Upper lobe of left lung (tissue), 4 donors: ENCODE data around the gene BRMS1.
A peak's percentile ranks its signal among the peaks of the same experiment; 100 is the strongest.

ENCODE experiments used
- CTCF ChIP-seq, 6 experiments: fragments of 450-650 bp in 4 of 6; fragments of 200-600 bp in 2 of 6; sonication (generic) in 2 of 6; IDR thresholded peaks; one replicate each; pipeline ENCODE4 v1.5.1; 2016 to 2019; ENCODE audit warnings: antibody characterized with exemption in 6 of 6
- EP300 ChIP-seq, 4 donors: sonication (generic); formaldehyde crosslinking; IDR thresholded peaks; one replicate each; pipeline ENCODE4 v1.5.1; 2017; ENCODE audit warnings: antibody characterized with exemption in 4 of 4, control low read depth in 2 of 4
- POLR2A ChIP-seq, 4 donors: fragments of 450-650 bp; IDR thresholded peaks; one replicate each; pipeline ENCODE4 v1.5.1; 2016 to 2017; ENCODE audit warnings: antibody characterized with exemption in 4 of 4, mild to moderate bottlenecking in 2 of 4
- POLR2AphosphoS5 ChIP-seq, 2 donors: sonication (generic); formaldehyde crosslinking; IDR thresholded peaks; one replicate each; pipeline ENCODE4 v1.5.1; 2017; ENCODE audit warnings: antibody characterized with exemption in 2 of 2

- TF ChIP-seq CTCF (IDR thresholded peaks at IDR 0.05) (no peak), POLR2AphosphoS5 (IDR thresholded peaks at IDR 0.05) (no peak), POLR2A (IDR thresholded peaks at IDR 0.05) (peak in 1 of 4 donors; percentile 7), EP300 (IDR thresholded peaks at IDR 0.05) (no peak)
Observed at GRCh38 chr11:66365711-66366619, 21.1 kb upstream of the BRMS1 start.
